NCI-H526 treated with DMSO at 0.1 percent for 48 hours (cell line): ENCODE data around the gene RAB5B.

Experiments used
- DNase-seq: peaks from one replicate; lab custom pipeline; 2025; lab: John Stamatoyannopoulos, UW

The RAB5B gene

GRCh38 chr12:55973599-55974307 lies at the start of gene RAB5B:
RAB5B (plus strand) TSS chr12:55974078; CDS start chr12:55986961, 12,883 bp downstream.
- DNase-seq, result peak; percentile 99

GRCh38 chr12:55925371-55925770 lies 48.5 kb upstream of the RAB5B start:
- no peak for DNase-seq

GRCh38 chr12:55925870-55926737 lies 47.8 kb upstream of the RAB5B start:
- no peak for DNase-seq

GRCh38 chr12:55926738-55927587 lies 46.9 kb upstream of the RAB5B start:
- DNase-seq, result peak; percentile 91

- peak; percentile 51 for DNase-seq
Observed at GRCh38 chr12:55927588-55928502, 46.0 kb upstream of the RAB5B start, which contains the start of gene PYM1. PYM1 (minus strand) TSS chr12:55927894; CDS start chr12:55927761, 133 bp downstream.

- DNase-seq, result no peak
Observed at GRCh38 chr12:55929306-55929791, 44.5 kb upstream of the RAB5B start.

GRCh38 chr12:55930771-55931316 lies 43.0 kb upstream of the RAB5B start, which contains the start of gene DGKA:
DGKA (plus strand) TSS chr12:55931162; CDS start chr12:55936504, 5,342 bp downstream.
- DNase-seq, result peak; percentile 60

- DNase-seq, result no peak
Observed at GRCh38 chr12:55931317-55931779, 42.5 kb upstream of the RAB5B start.

- no peak for DNase-seq
Observed at GRCh38 chr12:55931780-55932550, 41.9 kb upstream of the RAB5B start.

- no peak for DNase-seq
Observed at GRCh38 chr12:55932551-55932910, 41.3 kb upstream of the RAB5B start.

GRCh38 chr12:55933169-55933798 lies 40.6 kb upstream of the RAB5B start:
- no peak for DNase-seq

- no peak for DNase-seq
Observed at GRCh38 chr12:55933799-55934742, 39.8 kb upstream of the RAB5B start.

- no peak for DNase-seq
Observed at GRCh38 chr12:55934773-55935172, 39.1 kb upstream of the RAB5B start.

GRCh38 chr12:55935738-55936151 lies 38.1 kb upstream of the RAB5B start:
- DNase-seq, result no peak

GRCh38 chr12:55937981-55938380 lies 35.9 kb upstream of the RAB5B start:
- no peak for DNase-seq

- DNase-seq, result no peak
Observed at GRCh38 chr12:55938826-55939501, 34.9 kb upstream of the RAB5B start.

GRCh38 chr12:55940065-55940732 lies 33.7 kb upstream of the RAB5B start:
- peak; percentile 76 for DNase-seq
